Fibroblast of lung (primary cell): ENCODE measurements around the gene MRPL55.

Source experiments
- CTCF ChIP-seq, 2 donors: IDR thresholded peaks in 1 of 2; conservative IDR thresholded peaks in 1 of 2; 1 replicate in 1 of 2; 2 replicates in 1 of 2; pipeline ENCODE4 v1.5.1; 2011 to 2012; ENCODE audit warnings: low read length in 2 of 2, control low read depth in 1 of 2, inconsistent platforms in 1 of 2, low read depth in 1 of 2, mild to moderate bottlenecking in 1 of 2
- EZH2 ChIP-seq: IDR thresholded peaks from 2 replicates; pipeline ENCODE4 v1.5.1; 2012; ENCODE audit warnings: low read length, control low read depth, mild to moderate bottlenecking; ENCODE audit errors: missing control alignments

- TF ChIP-seq CTCF (conservative IDR thresholded peaks at IDR 0.05 in 1 of 2, IDR thresholded peaks at IDR 0.05 in 1 of 2; ENCODE audit: low read depth in 1 of 2, low read length in 2 of 2) (no peak), EZH2 (no peak)
These were observed 31.7 kb upstream of the MRPL55 start for GRCh38 chr1:228140724-228141225.
